HG03045 (cell line): Measurements from ENCODE around the gene RHEBL1.

Experiments
- ATAC-seq: cut with Tn5 transposase; IDR thresholded peaks from one replicate; pipeline ENCODE4 v1.9.1; 2021; ENCODE audit warnings: mild to moderate bottlenecking, moderate library complexity; ENCODE audit not compliant: unreplicated experiment

Gene RHEBL1

GRCh38 chr12:49038291-49038955, 31.4 kb downstream of the RHEBL1 start:
- ATAC-seq, result no peak

- no peak for ATAC-seq
Measured at GRCh38 chr12:49037947-49038237, 31.9 kb downstream of the RHEBL1 start.

- ATAC-seq, result no peak
Measured at GRCh38 chr12:49037111-49037946, 32.5 kb downstream of the RHEBL1 start.

GRCh38 chr12:49036029-49036428, 33.8 kb downstream of the RHEBL1 start:
- ATAC-seq, result no peak

GRCh38 chr12:49034286-49034622, 35.5 kb downstream of the RHEBL1 start:
- no peak for ATAC-seq

- no peak for ATAC-seq
Measured at GRCh38 chr12:49033611-49034285, 36.0 kb downstream of the RHEBL1 start.

- no peak for ATAC-seq
Measured at GRCh38 chr12:49032679-49033447, 36.9 kb downstream of the RHEBL1 start.

- no peak for ATAC-seq
Measured at GRCh38 chr12:49032276-49032675, 37.5 kb downstream of the RHEBL1 start.

- ATAC-seq, result no peak
Measured at GRCh38 chr12:49031573-49032161, 38.1 kb downstream of the RHEBL1 start.

GRCh38 chr12:49030714-49031572, 38.8 kb downstream of the RHEBL1 start:
- no peak for ATAC-seq

- ATAC-seq, result no peak
Measured at GRCh38 chr12:49030119-49030518, 39.7 kb downstream of the RHEBL1 start.

- no peak for ATAC-seq
Measured at GRCh38 chr12:49028666-49029275, 41.0 kb downstream of the RHEBL1 start.

- ATAC-seq, result no peak
Measured at GRCh38 chr12:49027846-49028555, 41.8 kb downstream of the RHEBL1 start.

- no peak for ATAC-seq
Measured at GRCh38 chr12:49026678-49027480, 42.9 kb downstream of the RHEBL1 start.

GRCh38 chr12:49026101-49026500, 43.7 kb downstream of the RHEBL1 start:
- no peak for ATAC-seq

- no peak for ATAC-seq
Measured at GRCh38 chr12:49025463-49025862, 44.3 kb downstream of the RHEBL1 start.

- ATAC-seq, result no peak
Measured at GRCh38 chr12:49024543-49024942, 45.2 kb downstream of the RHEBL1 start.

- no peak for ATAC-seq
Measured at GRCh38 chr12:49023812-49024211, 46.0 kb downstream of the RHEBL1 start.
